Mesodermal cell (in vitro differentiated cells): ENCODE measurements around the gene MYBPHL.
A peak's percentile ranks its signal among the peaks of the same experiment; 100 is the strongest.

Experiments used
- H3K27ac ChIP-seq: 2 replicates; pipeline ENCODE4 v1.7.0; 2013; ENCODE audit warnings: mild to moderate bottlenecking, low read depth, low read length, moderate library complexity; ENCODE audit not compliant: severe bottlenecking
- H3K36me3 ChIP-seq: 2 replicates; pipeline ENCODE4 v1.7.1; 2013; ENCODE audit warnings: mild to moderate bottlenecking, low read length, moderate library complexity; ENCODE audit not compliant: control insufficient read depth, insufficient read depth
- H3K4me1 ChIP-seq: one replicate; pipeline ENCODE4 v1.7.1; 2013; ENCODE audit warnings: mild to moderate bottlenecking, low read length; ENCODE audit not compliant: insufficient read depth, control insufficient read depth, poor library complexity, severe bottlenecking
- H3K4me3 ChIP-seq: 2 replicates; pipeline ENCODE4 v1.7.0; 2013; ENCODE audit warnings: low read length, control low read depth, mild to moderate bottlenecking; ENCODE audit not compliant: insufficient read depth, poor library complexity, severe bottlenecking; ENCODE audit errors: extremely low read depth
- H3K9me3 ChIP-seq: 2 replicates; pipeline ENCODE4 v1.7.1; 2013; ENCODE audit warnings: mild to moderate bottlenecking, low read length, moderate library complexity; ENCODE audit not compliant: control insufficient read depth
- WGBS, 2 experiments: methylation state at CpG; one replicate each; pipeline ENCODE4 v1.1.5; 2013; ENCODE audit warnings: missing lambda C conversion rate in 2 of 2; ENCODE audit not compliant: insufficient coverage in 2 of 2; 5-methylcytosine and 5-hydroxymethylcytosine counted together

Gene MYBPHL

DNA sequence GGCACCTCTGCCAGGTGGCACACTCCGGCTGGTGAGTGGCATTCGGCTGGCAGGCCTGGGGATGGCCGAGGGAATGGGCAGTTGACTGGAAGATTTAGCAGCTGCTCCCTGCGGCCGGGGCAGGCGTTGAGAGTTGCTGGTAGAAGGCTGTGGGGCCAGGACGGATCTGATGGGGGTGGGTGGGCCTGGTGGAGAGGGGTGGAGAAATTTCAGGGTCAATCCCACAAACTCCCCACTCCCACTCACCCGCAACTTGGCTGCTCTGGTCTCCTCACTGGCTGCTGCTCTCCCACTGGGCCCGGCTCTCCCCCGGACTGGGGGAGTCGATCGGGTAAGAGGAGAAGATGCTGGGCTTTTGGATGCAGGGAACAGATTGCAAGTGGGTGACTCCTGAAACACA, 25.9 kb downstream of the MYBPHL start:
- WGBS, 2 experiments: 97 to 100% methylated on average over 9 to 10 of the region's 12 CpGs
- H3K4me3 ChIP-seq: no peak overlapping the region
- no peak overlapping the region for H3K27ac ChIP-seq
- peaks cover 20% of the 10 kb centered on the region for H3K4me1 ChIP-seq
- no peaks in the 10 kb centered on the region for H3K9me3 ChIP-seq
- peaks cover 42% of the 10 kb centered on the region for H3K36me3 ChIP-seq

DNA sequence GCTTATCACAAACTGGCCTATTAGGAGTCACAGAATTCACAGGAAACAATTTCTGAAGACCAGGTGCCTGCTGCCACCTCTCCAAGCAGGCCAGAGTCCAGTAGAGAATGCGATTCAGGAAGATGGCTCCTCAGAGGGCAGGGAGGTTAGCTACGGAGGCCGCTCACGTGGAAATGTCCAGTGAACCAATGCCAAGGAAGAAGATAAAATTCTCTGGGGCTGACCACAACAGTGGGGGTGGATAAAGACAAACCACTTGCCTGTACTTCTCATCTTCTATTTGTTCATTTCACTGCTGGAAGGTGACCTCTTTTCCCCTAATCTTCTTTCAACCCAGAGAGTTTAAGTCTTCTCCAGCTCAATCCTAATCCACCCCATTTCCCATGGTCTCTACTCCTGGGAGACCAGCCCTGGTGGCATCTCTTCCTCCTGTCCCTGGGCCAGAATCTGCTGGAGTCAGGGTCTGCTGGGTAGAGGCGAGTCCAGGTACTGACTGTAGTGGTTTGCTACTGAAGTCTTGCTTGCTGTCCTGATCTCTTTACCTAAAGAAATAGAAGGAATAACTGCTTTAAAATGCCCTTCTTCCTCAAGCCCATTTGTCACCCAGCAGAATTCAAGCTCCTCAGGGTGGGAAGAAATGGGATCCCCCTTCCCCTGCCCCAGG, 27.1 kb downstream of the MYBPHL start:
- peaks cover 28% of the 10 kb centered on the region for H3K4me1 ChIP-seq
- H3K9me3 ChIP-seq: no peaks in the 10 kb centered on the region
- no peak overlapping the region for H3K27ac ChIP-seq
- 100% methylated on average over 1 to 4 of the region's 5 CpGs for WGBS, 2 experiments
- no peak overlapping the region for H3K4me3 ChIP-seq
- H3K36me3 ChIP-seq: peaks cover 42% of the 10 kb centered on the region

DNA sequence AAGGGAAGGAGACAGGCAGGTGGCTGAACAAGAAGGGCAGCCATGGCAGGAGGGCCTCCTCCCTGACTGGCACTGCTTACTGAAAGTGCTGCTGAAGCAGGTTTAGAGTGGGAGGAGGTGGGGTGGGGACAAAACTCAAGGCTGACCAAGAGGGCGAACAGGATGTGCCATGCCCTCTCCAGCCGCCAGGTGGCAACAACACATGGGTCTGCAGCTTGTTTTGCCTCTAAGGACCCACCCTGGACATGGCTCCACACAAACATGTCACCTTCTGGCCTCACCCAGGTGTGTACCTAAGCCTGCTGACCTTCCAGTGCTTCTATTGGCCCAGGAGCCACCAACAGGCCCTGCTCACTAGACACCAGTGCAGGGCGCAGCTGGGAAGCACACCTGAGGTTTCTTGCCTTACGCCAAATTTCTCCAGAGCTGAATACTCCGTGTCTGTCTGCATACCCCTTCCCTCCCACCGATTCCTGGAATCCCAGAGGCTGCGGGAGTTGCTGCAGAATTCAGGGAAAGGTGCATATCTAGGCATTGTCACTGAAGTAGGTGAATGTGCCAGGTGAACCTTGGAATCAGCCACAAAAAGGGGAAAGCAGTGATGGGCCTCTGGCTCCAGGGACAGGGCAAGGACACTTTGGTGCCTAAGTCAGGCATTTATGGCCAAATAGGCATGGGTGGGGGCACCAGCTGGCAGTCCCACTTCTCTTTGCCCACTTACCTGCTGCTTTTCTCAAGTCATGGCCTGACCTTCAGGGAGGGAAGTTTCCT, 29.2 kb downstream of the MYBPHL start:
- H3K27ac ChIP-seq: no peak overlapping the region
- H3K4me1 ChIP-seq: peaks cover 41% of the 10 kb centered on the region
- no peak overlapping the region for H3K4me3 ChIP-seq
- H3K9me3 ChIP-seq: no peaks in the 10 kb centered on the region
- 75 to 81% methylated on average over 4 to 6 of the region's 7 CpGs for WGBS, 2 experiments
- H3K36me3 ChIP-seq: peaks cover 42% of the 10 kb centered on the region

DNA sequence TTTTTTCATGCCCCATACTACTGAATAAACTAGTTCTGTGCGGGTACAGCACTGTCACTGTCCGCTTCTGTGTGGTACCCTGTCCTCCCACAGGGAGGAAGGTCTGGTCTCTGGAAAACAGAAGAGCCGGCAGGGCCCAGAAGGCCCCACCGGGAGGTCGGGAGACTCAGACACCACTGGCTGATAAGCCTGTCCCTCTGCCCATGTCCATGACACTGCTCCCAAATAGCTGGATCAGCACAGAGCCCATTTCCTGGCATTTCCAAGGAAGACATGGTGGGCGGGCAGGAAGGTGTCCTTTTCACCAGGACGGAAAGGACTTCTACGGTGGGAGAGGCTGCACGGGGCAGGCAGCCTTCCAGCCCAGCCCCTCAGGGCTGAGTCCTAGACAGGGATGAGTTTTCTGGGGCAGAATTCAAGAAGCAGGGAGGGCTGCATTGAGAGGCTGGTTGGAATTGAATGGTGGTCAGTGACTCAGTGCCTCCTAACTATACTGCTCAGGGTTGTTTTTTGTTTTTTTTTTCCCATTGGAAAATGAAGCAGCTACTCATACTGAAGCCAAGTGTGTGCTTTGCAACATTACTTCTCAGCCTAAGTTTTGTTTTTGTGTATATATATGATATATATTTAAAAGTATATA, 31.0 kb downstream of the MYBPHL start:
- no peaks in the 10 kb centered on the region for H3K9me3 ChIP-seq
- H3K4me1 ChIP-seq: peaks cover 32% of the 10 kb centered on the region
- no peak overlapping the region for H3K4me3 ChIP-seq
- WGBS, 2 experiments: 47 to 65% methylated on average over 7 to 9 of the region's 9 CpGs
- H3K36me3 ChIP-seq: peaks cover 32% of the 10 kb centered on the region
- peak overlapping the region; percentile 66 for H3K27ac ChIP-seq

DNA sequence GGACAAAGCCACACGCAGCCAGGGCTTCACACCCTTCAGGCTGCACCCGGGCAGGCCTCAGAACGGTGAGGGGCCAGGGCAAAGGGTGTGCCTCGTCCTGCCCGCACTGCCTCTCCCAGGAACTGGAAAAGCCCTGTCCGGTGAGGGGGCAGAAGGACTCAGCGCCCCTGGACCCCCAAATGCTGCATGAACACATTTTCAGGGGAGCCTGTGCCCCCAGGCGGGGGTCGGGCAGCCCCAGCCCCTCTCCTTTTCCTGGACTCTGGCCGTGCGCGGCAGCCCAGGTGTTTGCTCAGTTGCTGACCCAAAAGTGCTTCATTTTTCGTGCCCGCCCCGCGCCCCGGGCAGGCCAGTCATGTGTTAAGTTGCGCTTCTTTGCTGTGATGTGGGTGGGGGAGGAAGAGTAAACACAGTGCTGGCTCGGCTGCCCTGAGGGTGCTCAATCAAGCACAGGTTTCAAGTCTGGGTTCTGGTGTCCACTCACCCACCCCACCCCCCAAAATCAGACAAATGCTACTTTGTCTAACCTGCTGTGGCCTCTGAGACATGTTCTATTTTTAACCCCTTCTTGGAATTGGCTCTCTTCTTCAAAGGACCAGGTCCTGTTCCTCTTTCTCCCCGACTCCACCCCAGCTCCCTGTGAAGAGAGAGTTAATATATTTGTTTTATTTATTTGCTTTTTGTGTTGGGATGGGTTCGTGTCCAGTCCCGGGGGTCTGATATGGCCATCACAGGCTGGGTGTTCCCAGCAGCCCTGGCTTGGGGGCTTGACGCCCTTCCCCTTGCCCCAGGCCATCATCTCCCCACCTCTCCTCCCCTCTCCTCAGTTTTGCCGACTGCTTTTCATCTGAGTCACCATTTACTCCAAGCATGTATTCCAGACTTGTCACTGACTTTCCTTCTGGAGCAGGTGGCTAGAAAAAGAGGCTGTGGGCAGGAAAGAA, 32.0 kb downstream of the MYBPHL start:
- Histone ChIP-seq H3K27ac (peak overlapping the region; percentile 66), H3K36me3 (peaks cover 21% of the 10 kb centered on the region), H3K9me3 (no peaks in the 10 kb centered on the region), H3K4me1 (peaks cover 32% of the 10 kb centered on the region), H3K4me3 (no peak overlapping the region)
- WGBS, 2 experiments: 52 to 54% methylated on average over 9 to 14 of the region's 24 CpGs

DNA sequence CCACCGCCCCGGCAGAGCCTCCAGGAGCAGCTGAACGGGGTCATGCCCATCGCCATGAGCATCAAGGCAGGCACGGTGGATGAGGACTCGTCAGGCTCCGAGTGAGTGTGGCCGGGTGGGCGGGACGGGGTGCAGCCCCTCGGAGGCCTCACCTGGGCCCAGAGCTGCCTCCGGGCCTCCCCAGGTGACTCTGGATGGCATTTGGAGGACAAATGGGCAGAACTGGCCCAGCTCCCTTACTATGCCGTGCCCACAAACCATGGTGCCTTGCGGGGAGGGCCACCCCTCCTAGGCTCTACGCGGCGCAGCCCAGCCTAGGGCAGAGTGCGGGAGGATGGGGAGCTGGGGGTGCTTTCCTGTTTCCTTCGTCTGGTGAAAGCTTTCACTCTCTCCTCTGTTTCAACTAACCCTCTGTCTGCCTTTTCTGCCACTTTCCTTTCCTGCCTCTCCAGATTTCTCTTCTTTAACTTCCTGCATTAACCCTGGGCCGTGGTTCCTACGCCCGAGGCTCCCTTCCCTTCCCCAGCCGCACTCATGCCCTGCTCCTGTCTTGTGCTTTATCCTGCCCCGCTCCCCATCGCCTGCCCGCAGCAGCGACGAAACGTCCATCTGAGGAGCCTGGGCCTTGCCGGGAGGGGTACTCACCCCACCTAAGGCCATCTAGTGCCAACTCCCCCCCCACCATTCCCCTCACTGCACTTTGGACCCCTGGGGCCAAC, 33.1 kb downstream of the MYBPHL start:
- Histone ChIP-seq H3K4me3 (no peak overlapping the region), H3K4me1 (peaks cover 32% of the 10 kb centered on the region), H3K36me3 (peaks cover 14% of the 10 kb centered on the region), H3K27ac (no peak overlapping the region), H3K9me3 (no peaks in the 10 kb centered on the region)
- 80 to 90% methylated on average over 21 to 22 of the region's 30 CpGs for WGBS, 2 experiments

DNA sequence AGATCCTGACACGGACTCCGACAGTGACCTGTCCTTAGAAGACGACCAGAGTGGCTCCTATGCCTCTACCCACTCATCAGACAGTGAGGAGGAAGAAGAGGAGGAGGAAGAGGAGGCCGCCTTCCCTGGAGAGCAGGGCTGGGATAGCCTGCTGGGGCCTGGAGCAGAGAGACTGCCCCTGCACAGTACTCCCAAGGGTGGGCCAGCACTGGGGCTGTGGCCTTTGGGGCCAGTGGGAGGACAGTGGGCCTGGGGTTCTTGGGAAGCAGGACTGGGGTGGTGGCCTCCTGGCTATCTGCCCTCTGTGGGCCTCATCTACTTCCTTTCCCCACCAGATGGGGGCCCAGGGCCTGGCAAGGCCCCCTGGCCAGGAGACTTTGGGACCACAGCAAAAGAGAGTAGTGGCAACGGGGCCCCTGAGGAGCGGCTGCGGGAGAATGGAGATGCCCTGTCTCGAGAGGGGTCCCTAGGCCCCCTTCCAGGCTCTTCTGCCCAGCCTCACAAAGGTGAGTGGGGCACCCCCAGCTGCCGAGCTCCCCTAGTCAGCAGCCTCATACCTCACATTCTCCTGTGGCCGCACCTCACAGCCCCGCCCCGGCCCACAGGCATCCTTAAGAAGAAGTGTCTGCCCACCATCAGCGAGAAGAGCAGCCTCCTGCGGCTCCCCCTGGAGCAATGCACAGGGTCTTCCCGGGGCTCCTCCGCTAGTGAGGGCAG, 33.8 kb downstream of the MYBPHL start:
- Histone ChIP-seq H3K9me3 (no peaks in the 10 kb centered on the region), H3K4me1 (peaks cover 32% of the 10 kb centered on the region), H3K4me3 (no peak overlapping the region), H3K36me3 (peaks cover 7% of the 10 kb centered on the region), H3K27ac (no peak overlapping the region)
- 90 to 92% methylated on average over 7 to 12 of the region's 16 CpGs for WGBS, 2 experiments

DNA sequence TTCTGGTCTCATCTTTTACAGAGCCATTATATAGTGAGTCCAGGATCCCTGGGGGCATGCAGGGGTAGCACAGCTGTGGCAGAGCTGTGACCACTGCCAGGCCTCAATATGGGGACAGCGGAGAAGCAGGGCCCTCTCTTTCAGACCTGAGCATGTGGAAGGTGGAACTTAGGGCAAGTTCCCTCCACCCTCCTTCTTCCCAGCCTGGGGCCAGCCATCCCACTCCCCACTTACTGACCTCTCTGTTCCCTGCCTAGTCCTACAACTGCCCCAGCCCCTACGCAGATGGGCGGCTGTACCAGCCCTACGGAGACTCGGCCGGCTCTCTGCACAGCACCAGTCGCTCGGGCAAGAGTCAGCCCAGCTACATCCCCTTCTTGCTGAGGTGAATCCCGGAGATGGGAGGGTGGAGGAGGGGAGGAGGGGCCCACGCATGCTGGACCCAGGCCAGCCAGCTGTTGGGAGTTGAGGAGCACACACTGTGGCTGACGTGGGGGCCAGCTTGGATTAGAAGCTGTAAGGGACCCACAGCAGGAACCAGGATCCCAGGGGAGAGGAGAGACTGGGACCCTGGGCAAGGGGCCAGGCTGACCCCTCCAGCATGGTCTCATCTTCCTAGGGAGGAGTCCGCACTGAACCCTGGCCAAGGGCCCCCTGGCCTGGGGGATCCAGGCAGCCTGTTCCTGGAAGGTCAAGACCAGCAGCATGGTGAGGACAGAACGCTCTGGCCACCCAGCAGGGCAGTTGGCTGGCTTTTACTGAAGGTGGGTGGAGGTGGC, 34.6 kb downstream of the MYBPHL start:
- no peak overlapping the region for H3K4me3 ChIP-seq
- peaks cover 34% of the 10 kb centered on the region for H3K4me1 ChIP-seq
- H3K27ac ChIP-seq: no peak overlapping the region
- 90 to 96% methylated on average over 9 to 11 of the region's 13 CpGs for WGBS, 2 experiments
- H3K36me3 ChIP-seq: peaks cover 5% of the 10 kb centered on the region
- no peaks in the 10 kb centered on the region for H3K9me3 ChIP-seq

DNA sequence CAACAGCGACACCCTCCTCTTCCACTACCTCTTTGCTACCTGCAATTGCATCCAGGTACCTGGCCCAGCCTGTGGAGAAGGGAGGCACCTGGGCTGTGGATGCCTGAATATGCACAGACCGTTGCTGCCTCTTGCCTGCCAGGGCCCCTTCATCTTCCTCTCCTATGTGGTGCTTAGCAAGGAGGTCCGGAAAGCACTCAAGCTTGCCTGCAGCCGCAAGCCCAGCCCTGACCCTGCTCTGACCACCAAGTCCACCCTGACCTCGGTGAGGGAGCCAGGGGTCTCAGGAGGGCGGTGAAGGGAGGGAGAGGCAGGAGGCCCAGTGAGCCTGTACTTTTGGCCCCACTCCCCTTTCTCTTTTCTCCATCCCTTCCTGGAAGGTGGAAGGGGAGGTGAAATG, 35.4 kb downstream of the MYBPHL start:
- Histone ChIP-seq H3K9me3 (no peaks in the 10 kb centered on the region), H3K4me3 (no peak overlapping the region), H3K4me1 (peaks cover 29% of the 10 kb centered on the region), H3K36me3 (peaks cover 5% of the 10 kb centered on the region), H3K27ac (no peak overlapping the region)
- WGBS, 2 experiments: 70 to 87% methylated on average over 2 to 4 of the region's 6 CpGs
